Activated CD4-positive, alpha-beta T cell treated with anti-CD3 and anti-CD28 coated beads, Interleukin-10, Interleukin-2, amounts not matched to agents 100 ng/mL and 50 ng/mL, durations not matched to agents 16 hours and 8 hours (primary cell): Measurements from ENCODE around the gene FAAH2.
"Not testable (repeated sequence)": the region's sequence is repeated elsewhere in the genome, so short reads cannot be mapped to it uniquely, and the experiment has no call there.

Source experiments
- DNase-seq: peaks from one replicate; pipeline ENCODE4 v3.0.0-alpha.2; 2020

The FAAH2 gene

DNA sequence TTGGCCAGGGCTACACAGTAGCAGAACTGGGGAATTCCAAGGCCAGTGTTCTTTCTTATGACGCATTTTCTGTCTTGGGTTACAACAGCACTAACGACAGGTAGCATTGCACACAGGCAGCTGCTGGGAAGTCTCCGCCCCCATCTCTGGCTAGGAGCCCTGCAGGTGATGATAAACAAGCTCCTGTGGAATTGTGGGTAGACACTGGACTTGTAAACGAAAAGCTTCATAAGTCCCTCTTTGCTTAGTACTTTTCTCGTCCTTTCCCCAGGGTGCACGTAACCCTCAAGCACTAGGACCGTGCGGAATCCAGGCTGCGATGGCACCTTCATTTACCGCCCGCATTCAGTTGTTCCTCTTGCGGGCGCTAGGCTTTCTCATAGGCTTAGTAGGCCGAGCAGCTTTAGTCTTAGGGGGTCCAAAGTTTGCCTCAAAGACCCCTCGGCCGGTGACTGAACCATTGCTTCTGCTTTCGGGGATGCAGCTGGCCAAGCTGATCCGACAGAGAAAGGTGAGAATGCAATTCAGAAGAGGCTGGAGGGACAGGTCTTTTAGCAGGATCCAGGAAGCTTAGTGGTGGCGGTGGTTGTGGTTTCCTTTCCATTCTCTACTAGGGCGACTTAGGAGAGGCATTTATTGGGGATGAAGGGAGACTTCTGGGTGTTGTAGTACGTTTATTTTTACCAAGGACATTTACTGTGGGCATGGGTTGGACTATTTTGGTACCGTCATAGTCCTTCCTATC, at the start of gene FAAH2:
Gene FAAH2, plus strand, starts transcription at position 200 of the 745 bp plus-strand sequence. Its CDS starts 120 bp downstream, at position 320.
- peak; percentile 65 for DNase-seq

GRCh38 chrX:57241967-57242366, 44.5 kb upstream of the FAAH2 start:
- DNase-seq = no peak

GRCh38 chrX:57251965-57252364, 34.5 kb upstream of the FAAH2 start:
- DNase-seq = no peak

GRCh38 chrX:57265126-57265525, 21.4 kb upstream of the FAAH2 start:
- no peak for DNase-seq

GRCh38 chrX:57266275-57266674, 20.2 kb upstream of the FAAH2 start:
- DNase-seq = no peak

DNA sequence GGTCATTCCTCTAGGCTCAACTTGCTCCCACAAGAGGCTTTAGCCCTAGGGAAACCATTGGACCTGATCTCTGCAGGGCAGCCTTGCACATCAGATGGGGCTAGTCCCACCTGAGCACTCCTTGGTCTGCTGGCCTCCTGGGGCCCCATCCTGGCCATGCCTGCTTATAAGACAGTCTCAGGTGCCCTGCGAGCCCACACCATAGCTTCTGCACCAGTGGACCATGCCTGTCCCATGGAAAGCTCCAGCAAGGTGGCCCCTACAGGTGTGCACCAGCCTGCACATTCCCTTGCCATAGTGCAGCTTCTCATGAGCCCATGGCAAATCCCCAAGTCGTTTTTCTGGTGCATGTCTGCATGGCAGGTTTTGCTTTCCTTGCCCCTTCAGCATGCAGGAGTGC, 19.6 kb upstream of the FAAH2 start:
- DNase-seq = no peak

- no peak for DNase-seq
Observed at GRCh38 chrX:57267308-57267707, 19.2 kb upstream of the FAAH2 start.

GRCh38 chrX:57270980-57271379, 15.5 kb upstream of the FAAH2 start:
- no peak for DNase-seq

- DNase-seq = peak; percentile 35
Observed at GRCh38 chrX:57282568-57282967, 3.9 kb upstream of the FAAH2 start.

GRCh38 chrX:57285001-57285400, 1.5 kb upstream of the FAAH2 start:
- DNase-seq = peak; percentile 5

- no peak for DNase-seq
Observed at GRCh38 chrX:57289089-57289488, 2.6 kb downstream of the FAAH2 start.

DNA sequence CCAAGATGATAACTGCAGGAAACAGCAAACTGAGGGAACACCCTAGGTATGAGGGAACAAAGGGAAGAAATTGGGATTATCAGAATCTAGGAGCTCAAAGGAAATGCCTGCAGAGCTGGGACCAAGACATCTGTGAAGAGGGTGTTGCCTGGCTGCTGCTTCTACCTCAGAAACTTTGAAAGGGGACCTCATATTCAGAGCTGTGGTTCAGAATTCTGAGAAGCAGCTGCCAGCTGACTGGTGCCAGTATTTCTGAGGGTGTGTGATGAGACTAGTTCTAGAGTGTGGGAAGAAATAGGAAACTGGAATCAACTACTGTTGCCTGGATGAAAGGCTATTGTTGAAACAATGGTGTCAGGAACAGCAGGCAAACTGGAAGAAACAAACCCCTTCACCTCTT, 8.5 kb downstream of the FAAH2 start:
- no peak for DNase-seq

DNA sequence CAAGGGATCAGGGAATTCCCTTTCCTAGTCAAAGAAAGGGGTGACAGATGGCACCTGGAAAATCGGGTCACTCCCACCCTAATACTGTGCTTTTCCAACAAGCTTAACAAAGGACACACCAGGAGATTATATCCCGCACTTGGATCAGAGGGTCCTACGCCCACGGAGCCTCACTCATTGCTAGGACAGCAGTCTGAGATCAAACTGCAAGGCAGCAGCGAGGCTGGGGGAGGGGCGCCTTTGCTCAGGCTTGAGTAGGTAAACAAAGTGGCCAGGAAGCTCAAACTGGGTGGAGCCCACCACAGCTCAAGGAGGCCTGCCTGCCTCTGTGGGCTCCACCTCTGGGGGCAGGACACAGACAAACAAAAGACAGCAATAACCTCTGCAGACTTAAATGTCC, 9.2 kb downstream of the FAAH2 start:
- not testable (repeated sequence) for DNase-seq

DNA sequence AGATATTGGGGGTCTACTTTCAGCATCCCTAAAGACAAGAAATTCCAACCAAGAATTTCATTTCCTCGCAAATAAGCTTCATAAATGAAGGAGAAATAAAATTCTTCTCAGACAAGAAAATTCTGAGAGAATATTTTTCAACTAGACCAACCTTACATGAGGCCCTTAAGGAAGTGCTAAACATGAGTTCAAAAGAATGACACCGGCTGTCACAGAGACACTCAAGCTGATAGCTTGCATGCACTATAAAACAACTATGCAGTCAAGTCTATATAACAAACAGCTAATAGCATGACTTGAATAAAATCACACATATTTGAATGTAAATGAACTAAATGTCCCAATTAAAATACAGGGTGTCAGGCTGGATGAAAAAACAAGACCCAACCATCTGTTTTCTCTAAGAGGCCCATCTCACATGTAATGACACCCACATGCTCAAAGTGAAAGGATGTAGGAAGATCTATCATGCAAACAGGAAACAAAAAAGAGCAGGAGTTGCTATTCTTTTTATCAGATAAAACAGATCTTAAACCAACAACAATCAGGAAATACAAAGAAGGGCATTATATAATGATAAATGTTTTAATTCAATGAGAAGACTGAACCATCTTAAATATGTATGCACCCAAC, 27.2 kb downstream of the FAAH2 start:
- DNase-seq = no peak

- peak; percentile 7 for DNase-seq
Observed at GRCh38 chrX:57329008-57329407, 42.5 kb downstream of the FAAH2 start.

GRCh38 chrX:57335790-57336189, 49.3 kb downstream of the FAAH2 start:
- DNase-seq = not testable (repeated sequence)

- DNase-seq = peak; percentile 44
Observed at GRCh38 chrX:57353472-57354132, 67.1 kb downstream of the FAAH2 start.

- peak; percentile 34 for DNase-seq
Observed at GRCh38 chrX:57364145-57364544, 77.6 kb downstream of the FAAH2 start.

GRCh38 chrX:57366430-57366829, 79.9 kb downstream of the FAAH2 start:
- no peak for DNase-seq

- no peak for DNase-seq
Observed at GRCh38 chrX:57367649-57368048, 81.1 kb downstream of the FAAH2 start.

DNA sequence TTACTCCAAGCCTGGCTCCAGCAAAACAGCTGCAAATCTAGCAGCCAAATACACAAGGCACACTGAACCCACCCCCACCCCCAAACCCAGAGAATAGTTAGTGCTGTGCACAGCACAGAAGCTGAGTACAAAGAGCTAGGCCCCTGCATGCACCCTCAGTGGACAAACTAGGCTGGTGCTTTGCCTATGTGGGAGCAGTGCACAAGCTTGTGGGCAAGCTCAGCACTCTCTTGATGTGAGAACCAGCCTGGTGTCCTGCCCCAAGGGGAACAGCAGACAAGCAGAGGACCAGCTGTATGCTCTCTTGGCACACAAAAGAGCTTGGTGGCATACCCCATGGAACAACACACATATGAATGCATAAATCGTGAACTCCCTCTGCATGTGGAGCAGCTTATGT, 81.7 kb downstream of the FAAH2 start:
- no peak for DNase-seq

- peak; percentile 52 for DNase-seq
Observed at GRCh38 chrX:57379296-57379695, 92.8 kb downstream of the FAAH2 start.

DNA sequence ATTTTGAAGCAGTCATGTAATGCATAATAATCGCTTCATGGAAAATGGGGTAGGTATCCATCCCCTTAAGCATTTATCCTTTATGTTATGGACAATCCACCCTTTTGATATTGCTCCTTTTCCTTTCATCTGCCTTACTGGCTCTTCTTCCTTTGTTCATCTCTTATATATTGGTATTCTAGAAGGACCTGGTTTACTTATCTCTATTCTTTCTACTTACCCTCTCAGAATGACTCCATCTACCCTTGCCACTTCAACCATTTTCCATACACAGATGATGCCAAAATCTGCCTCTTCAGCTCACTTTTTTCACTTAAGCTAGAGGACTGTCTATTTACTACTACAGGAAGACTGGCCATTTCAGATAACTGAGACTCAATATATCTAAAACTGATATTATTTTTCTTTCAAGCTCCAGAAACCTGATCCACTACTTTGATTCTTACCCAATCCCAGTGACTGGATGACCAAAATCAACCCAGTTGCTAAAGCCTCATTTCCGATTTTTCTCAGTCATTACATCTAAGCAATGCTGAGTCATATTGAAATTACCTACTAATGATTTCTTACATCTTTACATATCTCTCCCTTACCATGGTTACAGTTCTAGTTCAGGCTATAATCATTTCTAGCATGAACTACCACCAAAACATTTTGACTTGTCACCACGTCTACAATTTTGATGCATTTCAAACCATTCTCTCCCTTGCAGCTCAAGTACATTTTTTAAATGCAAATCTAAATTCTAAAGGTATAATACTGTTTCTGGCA, 93.7 kb downstream of the FAAH2 start:
- peak; percentile 75 for DNase-seq
